Mammary epithelial cell (primary cell): ENCODE results near the gene WDR27.

Experiments used
- CTCF ChIP-seq, 2 donors: IDR thresholded peaks in 1 of 2; conservative IDR thresholded peaks in 1 of 2; 2 replicates each; pipeline ENCODE4 v1.5.1; 2011 to 2012; ENCODE audit warnings: inconsistent platforms in 2 of 2, low read length in 2 of 2, mild to moderate bottlenecking in 2 of 2, control low read depth in 1 of 2, low read depth in 1 of 2; ENCODE audit not compliant: insufficient read depth in 1 of 2; ENCODE audit errors: extremely low read depth in 1 of 2
- EZH2 ChIP-seq: IDR thresholded peaks from 2 replicates; pipeline ENCODE4 v1.6.1; 2012; ENCODE audit warnings: low read length, inconsistent platforms, borderline replicate concordance

- TF ChIP-seq CTCF (conservative IDR thresholded peaks at IDR 0.05 in 1 of 2, IDR thresholded peaks at IDR 0.05 in 1 of 2; ENCODE audit: extremely low read depth in 1 of 2, insufficient read depth in 1 of 2, low read depth in 1 of 2, low read length in 2 of 2) = no peak
- no peak for TF ChIP-seq EZH2
Observed at GRCh38 chr6:169424821-169425240, 277.0 kb downstream of the WDR27 start.
